IMR-90 (cell line): ENCODE results near the gene DNM3.

Experiments used
- CEBPB ChIP-seq: IDR thresholded peaks from 2 replicates; pipeline ENCODE4 v1.6.1; 2012; ENCODE audit warnings: low read depth, low read length, improper control_type of control experiment
- CHD1 ChIP-seq: IDR thresholded peaks from 2 replicates; pipeline ENCODE4 v1.6.1; 2012; ENCODE audit warnings: low read depth, low read length, improper control_type of control experiment
- FOS ChIP-seq: fragments of 150-350 bp; IDR thresholded peaks from 2 replicates; pipeline ENCODE4 v1.6.1; 2016; ENCODE audit warnings: low read depth, low read length
- MAFK ChIP-seq: IDR thresholded peaks from 2 replicates; pipeline ENCODE4 v1.6.1; 2012; ENCODE audit warnings: low read depth, low read length, improper control_type of control experiment
- MXI1 ChIP-seq: IDR thresholded peaks from 2 replicates; pipeline ENCODE4 v1.6.1; 2012; ENCODE audit warnings: low read depth, mild to moderate bottlenecking, low read length, moderate library complexity, borderline replicate concordance
- POLR2A ChIP-seq: IDR thresholded peaks from 2 replicates; pipeline ENCODE4 v1.6.1; 2012; ENCODE audit warnings: mild to moderate bottlenecking, low read depth, low read length
- RAD21 ChIP-seq: IDR thresholded peaks from 2 replicates; pipeline ENCODE4 v1.6.1; 2012; ENCODE audit warnings: low read length, improper control_type of control experiment
- RCOR1 ChIP-seq: IDR thresholded peaks from 2 replicates; pipeline ENCODE4 v1.6.1; 2012; ENCODE audit warnings: mild to moderate bottlenecking, low read length, improper control_type of control experiment; ENCODE audit not compliant: insufficient replicate concordance
- SMC3 ChIP-seq: fragments of 150-350 bp; IDR thresholded peaks from 2 replicates; pipeline ENCODE4 v1.6.1; 2016; ENCODE audit warnings: low read depth, mild to moderate bottlenecking, antibody characterized with exemption, low read length, moderate library complexity
- TF ChIP-seq, protein P1 (sequence below): conservative IDR thresholded peaks from 2 replicates; pipeline ENCODE4 v1.5.1; 2012; ENCODE audit warnings: mild to moderate bottlenecking, low read depth, low read length, improper control_type of control experiment
- TF ChIP-seq, protein P2 (sequence below): fragments of 150-350 bp; IDR thresholded peaks from 2 replicates; pipeline ENCODE4 v1.6.1; 2017; ENCODE audit warnings: mild to moderate bottlenecking, antibody characterized with exemption, low read length, low read depth

GRCh38 chr1:172293429-172293828 lies 452.1 kb downstream of the DNM3 start:
- no peak for TF ChIP-seq SMC3
- TF ChIP-seq, protein P1, sequence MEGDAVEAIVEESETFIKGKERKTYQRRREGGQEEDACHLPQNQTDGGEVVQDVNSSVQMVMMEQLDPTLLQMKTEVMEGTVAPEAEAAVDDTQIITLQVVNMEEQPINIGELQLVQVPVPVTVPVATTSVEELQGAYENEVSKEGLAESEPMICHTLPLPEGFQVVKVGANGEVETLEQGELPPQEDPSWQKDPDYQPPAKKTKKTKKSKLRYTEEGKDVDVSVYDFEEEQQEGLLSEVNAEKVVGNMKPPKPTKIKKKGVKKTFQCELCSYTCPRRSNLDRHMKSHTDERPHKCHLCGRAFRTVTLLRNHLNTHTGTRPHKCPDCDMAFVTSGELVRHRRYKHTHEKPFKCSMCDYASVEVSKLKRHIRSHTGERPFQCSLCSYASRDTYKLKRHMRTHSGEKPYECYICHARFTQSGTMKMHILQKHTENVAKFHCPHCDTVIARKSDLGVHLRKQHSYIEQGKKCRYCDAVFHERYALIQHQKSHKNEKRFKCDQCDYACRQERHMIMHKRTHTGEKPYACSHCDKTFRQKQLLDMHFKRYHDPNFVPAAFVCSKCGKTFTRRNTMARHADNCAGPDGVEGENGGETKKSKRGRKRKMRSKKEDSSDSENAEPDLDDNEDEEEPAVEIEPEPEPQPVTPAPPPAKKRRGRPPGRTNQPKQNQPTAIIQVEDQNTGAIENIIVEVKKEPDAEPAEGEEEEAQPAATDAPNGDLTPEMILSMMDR = no peak
- no peak for TF ChIP-seq POLR2A
- TF ChIP-seq CHD1 = no peak
- no peak for TF ChIP-seq MAFK
- TF ChIP-seq CEBPB = no peak
- TF ChIP-seq FOS = no peak
- TF ChIP-seq, protein P2, sequence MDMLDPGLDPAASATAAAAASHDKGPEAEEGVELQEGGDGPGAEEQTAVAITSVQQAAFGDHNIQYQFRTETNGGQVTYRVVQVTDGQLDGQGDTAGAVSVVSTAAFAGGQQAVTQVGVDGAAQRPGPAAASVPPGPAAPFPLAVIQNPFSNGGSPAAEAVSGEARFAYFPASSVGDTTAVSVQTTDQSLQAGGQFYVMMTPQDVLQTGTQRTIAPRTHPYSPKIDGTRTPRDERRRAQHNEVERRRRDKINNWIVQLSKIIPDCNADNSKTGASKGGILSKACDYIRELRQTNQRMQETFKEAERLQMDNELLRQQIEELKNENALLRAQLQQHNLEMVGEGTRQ = no peak
- no peak for TF ChIP-seq RAD21
- no peak for TF ChIP-seq RCOR1
- no peak for TF ChIP-seq MXI1
